Heart right ventricle (tissue), 16 donors: ENCODE data around the gene KLF3. TPM values are rescaled to one million over a fixed set of nuclear protein-coding genes. Genes with fewer than 3 reads are reported as not detected.

Source experiments
- ATAC-seq, 8 donors: fragments of 200-7000 bp; cut with Tn5 transposase; one replicate each; pipeline ENCODE4 v1.9.1; 2020; ENCODE audit warnings: mild to moderate bottlenecking in 8 of 8, moderate library complexity in 8 of 8, moderate number of reproducible peaks in 1 of 8
- DNase-seq, 2 donors: peaks; one replicate each; pipeline ENCODE4 v3.0.0-alpha.2; 2020
- H3K27ac ChIP-seq, 10 donors: fragments of 200-600 bp; sonication (generic) in 2 of 10; one replicate each; pipeline versions ENCODE4 v1.5.0 to v1.8.0; 2020 to 2022; ENCODE audit warnings: mild to moderate bottlenecking in 3 of 10
- H3K27me3 ChIP-seq, 7 donors: fragments of 200-600 bp; one replicate each; pipeline ENCODE4 v1.8.0; 2021 to 2022; ENCODE audit warnings: mild to moderate bottlenecking in 2 of 7
- H3K36me3 ChIP-seq, 9 donors: fragments of 200-600 bp; sonication (generic) in 1 of 9; one replicate each; pipeline versions ENCODE4 v1.5.0 to v1.8.0; 2020 to 2022; ENCODE audit warnings: mild to moderate bottlenecking in 2 of 9
- H3K4me1 ChIP-seq, 9 donors: fragments of 200-600 bp; sonication (generic) in 1 of 9; one replicate each; pipeline versions ENCODE4 v1.5.0 to v1.8.0; 2020 to 2022; ENCODE audit warnings: mild to moderate bottlenecking in 4 of 9
- H3K4me3 ChIP-seq, 10 donors: fragments of 200-600 bp; sonication (generic) in 2 of 10; one replicate each; pipeline versions ENCODE4 v1.5.0 to v1.8.0; 2020 to 2022; ENCODE audit warnings: mild to moderate bottlenecking in 7 of 10, moderate library complexity in 2 of 10
- H3K9me3 ChIP-seq, 11 donors: fragments of 200-600 bp in 10 of 11; sonication (generic) in 2 of 11; one replicate each; pipeline versions ENCODE4 v1.5.0 to v1.8.0; 2013 to 2022; ENCODE audit warnings: mild to moderate bottlenecking in 2 of 11, control low read depth in 1 of 11, moderate library complexity in 1 of 11
- CTCF ChIP-seq, 9 donors: fragments of 200-600 bp; sonication (generic) in 2 of 9; IDR thresholded peaks; one replicate each; pipeline versions ENCODE4 v1.5.0 to v1.8.0; 2021 to 2022; ENCODE audit warnings: antibody characterized with exemption in 9 of 9, mild to moderate bottlenecking in 5 of 9, moderate library complexity in 1 of 9
- WGBS, 2 donors: extraction: QIAGEN DNeasy Blood & Tissue Kit; methylation state at CpG; one replicate each; pipeline ENCODE4 v1.1.7; 2013; ENCODE audit warnings: inconsistent platforms in 1 of 2; 5-methylcytosine and 5-hydroxymethylcytosine counted together
- intact Hi-C, 10 donors: fragments of 100-400 bp; cut with DNase I; formaldehyde crosslinking; loops; one replicate each; pipeline versions ENCODE4 v1.11.1 to v1.14.2; 2022
- polyA plus RNA-seq, 2 donors: library from polyadenylated mRNA; stranded (reverse); fragments of 200-250 nt; gene quantifications; one replicate each; pipeline ENCODE4 v1.2.3, GENCODE V29; 2013
- total RNA-seq, 10 donors: library from RNA; stranded (reverse); fragmentation: NEBNext Ultra II Directional in 3 of 10; extraction: Animal tissue kit (Norgen Biotek cat#: 25700) in 3 of 10; gene quantifications; one replicate each; pipeline versions ENCODE4 v1.2.1 to v1.2.4, GENCODE V29; 2021 to 2023
- donor health status: Arrhythmogenic right ventricular cardiomyopathy.
- donor health status: ischemic (EF 13 %, LVEDD 7.1; RV severe dilation, severe dysfunction).
- donor health status: healthy with polysubstance abuse.
- donor health status: DM: no; HTN: yes; CAD: no.
- donor health status: DM: no; HTN: no; CAD: no.
- donor health status: ischemic (EF 25% LVEDD 6.9; RV normal size, moderate dysfunction).
- donor health status: ischemic (EF 25% LVEDD 5.7; RV mildly dilated, moderate dysfunction).
- donor health status: healthy.
- donor health status: DM: yes; HTN: yes; CAD: no.
- donor health status: Ischemic cardiomyopathy.
- donor health status: ischemic (EF 35%, LVEDD 5.7; RV mildly dilated, moderate dysfunction).
- donor health status: nonischemic (EF 11% LVEDD 7.7; RV severe dilation, severe dysfunction).
- donor health status: DM: yes; HTN: yes; CAD: no.
- donor health status: PGD.
- donor health status: ischemic (EF 29% LVEDD 5.4; RV normal size, mild dysfunction).
- donor health status: nonischemic (EF 23%, LVEDD 6.1; RV moderate dilation, normal function).

The KLF3 gene
- total and polyA plus RNA-seq, 12 donors, result 9.9 to 25.1 (median 19.4) TPM

GRCh38 chr4:38745881-38746280 lies 81.9 kb downstream of the KLF3 start:
- H3K27me3 ChIP-seq, result no peaks in the 10 kb centered on the region
- TF ChIP-seq CTCF (IDR thresholded peaks at IDR 0.05), result no peak
- no peak for DNase-seq
- no peak overlapping the region for H3K27ac ChIP-seq
- ATAC-seq, result no peak
- H3K4me1 ChIP-seq, result peaks cover 0 to 11% (median 0%) of the 10 kb centered on the region in 9 donors
- H3K9me3 ChIP-seq, result peaks cover 0 to 25% (median 0%) of the 10 kb centered on the region in 11 donors
- peaks cover 0 to 5% (median 0%) of the 10 kb centered on the region in 9 donors for H3K36me3 ChIP-seq
- H3K4me3 ChIP-seq, result no peak overlapping the region
- 95 to 98% methylated on average over 5 of the region's 5 CpGs for whole genome bisulfite sequencing, 2 donors
- intact Hi-C loops, result no loop called here

- intact Hi-C loops, result no loop called here
- no peak for TF ChIP-seq CTCF (IDR thresholded peaks at IDR 0.05)
Measured at GRCh38 chr4:38747629-38748028, 83.6 kb downstream of the KLF3 start.

GRCh38 chr4:38749336-38749735 lies 85.3 kb downstream of the KLF3 start:
- Histone ChIP-seq H3K36me3 (peaks cover 0 to 5% (median 0%) of the 10 kb centered on the region in 9 donors), H3K9me3 (peaks cover 0 to 25% (median 0%) of the 10 kb centered on the region in 11 donors), H3K4me1 (peaks cover 0 to 31% (median 10%) of the 10 kb centered on the region in 9 donors), H3K27ac (no peak overlapping the region), H3K4me3 (no peak overlapping the region), H3K27me3 (no peaks in the 10 kb centered on the region)
- WGBS, 2 donors, result 86 to 87% methylated on average over 4 of the region's 4 CpGs
- DNase-seq, result no peak
- intact Hi-C loops, result no loop called here
- no peak for ATAC-seq
- no peak for TF ChIP-seq CTCF (IDR thresholded peaks at IDR 0.05)

More at GRCh38 chr4:38747629-38748028, 83.6 kb downstream of the KLF3 start:
- no peaks in the 10 kb centered on the region for H3K27me3 ChIP-seq
- ATAC-seq (no peak), DNase-seq (no peak)
- peaks cover 0 to 25% (median 0%) of the 10 kb centered on the region in 11 donors for H3K9me3 ChIP-seq
- H3K36me3 ChIP-seq, result peaks cover 0 to 5% (median 0%) of the 10 kb centered on the region in 9 donors
- H3K4me3 ChIP-seq, result no peak overlapping the region
- H3K4me1 ChIP-seq, result peaks cover 0 to 28% (median 3%) of the 10 kb centered on the region in 9 donors
- H3K27ac ChIP-seq, result no peak overlapping the region

Other genes starting within 250 kb of the KLF3 start
- gene TLR10, start 118.8 kb downstream of the KLF3 start, total RNA-seq, result under 1 TPM in 4 of 10 donors, not detected in 6; 0.06 to 0.39 (median 0.11) TPM
- under 1 TPM in 1 of 2 donors, not detected in 1; 0.01 TPM for gene TLR10, start 118.8 kb downstream of the KLF3 start, polyA plus RNA-seq
- gene TLR1, start 140.6 kb downstream of the KLF3 start, total RNA-seq, result 10 to 100 TPM in 1 of 10 donors, 1 to 10 TPM in 8, under 1 TPM in 1; 0.93 to 14.0 (median 3.1) TPM
- gene TLR1, start 140.6 kb downstream of the KLF3 start, polyA plus RNA-seq, result under 1 TPM; 0.49 to 0.80 TPM
- 1 to 10 TPM in 9 of 10 donors, under 1 TPM in 1; 0.96 to 3.7 (median 1.3) TPM for gene TLR6, start 192.6 kb downstream of the KLF3 start, total RNA-seq
- gene TLR6, start 192.6 kb downstream of the KLF3 start, polyA plus RNA-seq, result under 1 TPM; 0.14 to 0.22 TPM
- 10 to 100 TPM; 11.8 to 35.5 (median 17.2) TPM for gene FAM114A1, start 203.6 kb downstream of the KLF3 start, total RNA-seq
- gene FAM114A1, start 203.6 kb downstream of the KLF3 start, polyA plus RNA-seq, result 10 to 100 TPM in 1 of 2 donors, 1 to 10 TPM in 1; 8.0 to 13.8 TPM